ENCODE data around the gene PHAF1.
A peak's percentile ranks its signal among the peaks of the same experiment; 100 is the strongest.

GRCh38 chr16:67184453-67184994 lies 74.8 kb downstream of the PHAF1 start:
- TF ChIP-seq, protein P1, sequence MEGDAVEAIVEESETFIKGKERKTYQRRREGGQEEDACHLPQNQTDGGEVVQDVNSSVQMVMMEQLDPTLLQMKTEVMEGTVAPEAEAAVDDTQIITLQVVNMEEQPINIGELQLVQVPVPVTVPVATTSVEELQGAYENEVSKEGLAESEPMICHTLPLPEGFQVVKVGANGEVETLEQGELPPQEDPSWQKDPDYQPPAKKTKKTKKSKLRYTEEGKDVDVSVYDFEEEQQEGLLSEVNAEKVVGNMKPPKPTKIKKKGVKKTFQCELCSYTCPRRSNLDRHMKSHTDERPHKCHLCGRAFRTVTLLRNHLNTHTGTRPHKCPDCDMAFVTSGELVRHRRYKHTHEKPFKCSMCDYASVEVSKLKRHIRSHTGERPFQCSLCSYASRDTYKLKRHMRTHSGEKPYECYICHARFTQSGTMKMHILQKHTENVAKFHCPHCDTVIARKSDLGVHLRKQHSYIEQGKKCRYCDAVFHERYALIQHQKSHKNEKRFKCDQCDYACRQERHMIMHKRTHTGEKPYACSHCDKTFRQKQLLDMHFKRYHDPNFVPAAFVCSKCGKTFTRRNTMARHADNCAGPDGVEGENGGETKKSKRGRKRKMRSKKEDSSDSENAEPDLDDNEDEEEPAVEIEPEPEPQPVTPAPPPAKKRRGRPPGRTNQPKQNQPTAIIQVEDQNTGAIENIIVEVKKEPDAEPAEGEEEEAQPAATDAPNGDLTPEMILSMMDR (IDR thresholded peaks at IDR 0.05; ENCODE audit: control extremely low read depth in 1 of 3, insufficient read depth in 1 of 3, low read depth in 1 of 3, low read length in 3 of 3) = no peak
- TF ChIP-seq POLR2A (IDR thresholded peaks at IDR 0.05; ENCODE audit: control extremely low read depth in 1 of 2, low read depth in 2 of 2, low read length in 2 of 2) = no peak
- TF ChIP-seq SIRT6 (IDR thresholded peaks at IDR 0.05; ENCODE audit: low read length) = no peak
- peak; percentile 69 for TF ChIP-seq EZH2 (IDR thresholded peaks at IDR 0.05; ENCODE audit: low read depth, low read length, severe bottlenecking)

Data from H1 (cell line).